Mammary epithelial cell (primary cell): ENCODE measurements around the gene EP400.

ENCODE experiments used
- EZH2 ChIP-seq: IDR thresholded peaks from 2 replicates; pipeline ENCODE4 v1.6.1; 2012; ENCODE audit warnings: low read length, inconsistent platforms, borderline replicate concordance
- TF ChIP-seq, protein P1 (sequence below), 2 donors: IDR thresholded peaks in 1 of 2; conservative IDR thresholded peaks in 1 of 2; 2 replicates each; pipeline ENCODE4 v1.5.1; 2011 to 2012; ENCODE audit warnings: inconsistent platforms in 2 of 2, low read length in 2 of 2, mild to moderate bottlenecking in 2 of 2, control low read depth in 1 of 2, low read depth in 1 of 2; ENCODE audit not compliant: insufficient read depth in 1 of 2; ENCODE audit errors: extremely low read depth in 1 of 2

DNA sequence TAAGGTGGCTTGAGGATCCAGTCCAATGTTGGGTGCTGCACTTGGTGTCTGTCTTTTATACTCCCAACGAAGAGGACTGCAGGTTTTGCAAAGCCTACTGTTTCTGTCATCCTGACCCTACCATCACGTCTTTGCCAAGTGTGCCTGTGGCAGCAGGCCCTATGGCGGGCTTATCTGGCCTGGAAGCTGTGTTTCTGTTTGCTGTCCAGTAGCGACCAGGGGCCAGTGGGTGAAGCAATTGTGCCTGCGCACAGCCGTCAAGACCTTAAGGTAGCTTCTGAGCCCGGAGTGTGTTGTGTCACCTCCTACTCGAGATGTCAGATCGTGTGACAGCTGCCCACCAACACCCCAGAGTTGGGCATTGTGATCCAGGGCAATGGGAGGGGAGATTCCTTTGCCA lies 131.7 kb downstream of the EP400 start:
- TF ChIP-seq, protein P1, sequence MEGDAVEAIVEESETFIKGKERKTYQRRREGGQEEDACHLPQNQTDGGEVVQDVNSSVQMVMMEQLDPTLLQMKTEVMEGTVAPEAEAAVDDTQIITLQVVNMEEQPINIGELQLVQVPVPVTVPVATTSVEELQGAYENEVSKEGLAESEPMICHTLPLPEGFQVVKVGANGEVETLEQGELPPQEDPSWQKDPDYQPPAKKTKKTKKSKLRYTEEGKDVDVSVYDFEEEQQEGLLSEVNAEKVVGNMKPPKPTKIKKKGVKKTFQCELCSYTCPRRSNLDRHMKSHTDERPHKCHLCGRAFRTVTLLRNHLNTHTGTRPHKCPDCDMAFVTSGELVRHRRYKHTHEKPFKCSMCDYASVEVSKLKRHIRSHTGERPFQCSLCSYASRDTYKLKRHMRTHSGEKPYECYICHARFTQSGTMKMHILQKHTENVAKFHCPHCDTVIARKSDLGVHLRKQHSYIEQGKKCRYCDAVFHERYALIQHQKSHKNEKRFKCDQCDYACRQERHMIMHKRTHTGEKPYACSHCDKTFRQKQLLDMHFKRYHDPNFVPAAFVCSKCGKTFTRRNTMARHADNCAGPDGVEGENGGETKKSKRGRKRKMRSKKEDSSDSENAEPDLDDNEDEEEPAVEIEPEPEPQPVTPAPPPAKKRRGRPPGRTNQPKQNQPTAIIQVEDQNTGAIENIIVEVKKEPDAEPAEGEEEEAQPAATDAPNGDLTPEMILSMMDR (conservative IDR thresholded peaks at IDR 0.05 in 1 of 2, IDR thresholded peaks at IDR 0.05 in 1 of 2; ENCODE audit: extremely low read depth in 1 of 2, insufficient read depth in 1 of 2, low read depth in 1 of 2, low read length in 2 of 2) = no peak
- TF ChIP-seq EZH2 = no peak
